ENCODE results near the gene SYP.

DNA sequence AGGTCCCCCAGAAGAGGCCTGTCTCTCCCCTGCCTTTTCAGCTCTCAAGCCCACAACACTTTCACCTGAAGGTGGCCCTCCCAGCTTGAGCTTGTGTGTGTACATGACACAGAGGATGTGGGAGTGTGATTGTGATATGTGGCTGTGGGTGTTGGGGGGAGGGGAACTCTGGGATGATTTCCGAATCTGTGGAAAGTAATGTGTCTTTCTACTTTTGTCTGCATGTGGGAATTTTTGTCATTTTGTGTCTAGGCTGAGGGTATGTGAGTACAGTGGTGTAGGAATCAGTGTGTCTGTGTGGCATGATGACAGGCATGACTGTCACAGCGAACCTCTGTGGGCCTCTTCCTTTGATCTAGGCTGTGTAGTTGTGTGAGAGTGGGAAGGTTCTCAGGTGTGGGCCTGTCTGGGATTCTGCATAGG lies 6.4 kb downstream of the SYP start:
- TF ChIP-seq, protein P1, sequence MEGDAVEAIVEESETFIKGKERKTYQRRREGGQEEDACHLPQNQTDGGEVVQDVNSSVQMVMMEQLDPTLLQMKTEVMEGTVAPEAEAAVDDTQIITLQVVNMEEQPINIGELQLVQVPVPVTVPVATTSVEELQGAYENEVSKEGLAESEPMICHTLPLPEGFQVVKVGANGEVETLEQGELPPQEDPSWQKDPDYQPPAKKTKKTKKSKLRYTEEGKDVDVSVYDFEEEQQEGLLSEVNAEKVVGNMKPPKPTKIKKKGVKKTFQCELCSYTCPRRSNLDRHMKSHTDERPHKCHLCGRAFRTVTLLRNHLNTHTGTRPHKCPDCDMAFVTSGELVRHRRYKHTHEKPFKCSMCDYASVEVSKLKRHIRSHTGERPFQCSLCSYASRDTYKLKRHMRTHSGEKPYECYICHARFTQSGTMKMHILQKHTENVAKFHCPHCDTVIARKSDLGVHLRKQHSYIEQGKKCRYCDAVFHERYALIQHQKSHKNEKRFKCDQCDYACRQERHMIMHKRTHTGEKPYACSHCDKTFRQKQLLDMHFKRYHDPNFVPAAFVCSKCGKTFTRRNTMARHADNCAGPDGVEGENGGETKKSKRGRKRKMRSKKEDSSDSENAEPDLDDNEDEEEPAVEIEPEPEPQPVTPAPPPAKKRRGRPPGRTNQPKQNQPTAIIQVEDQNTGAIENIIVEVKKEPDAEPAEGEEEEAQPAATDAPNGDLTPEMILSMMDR (IDR thresholded peaks at IDR 0.05): no peak
- TF ChIP-seq ZFX (IDR thresholded peaks at IDR 0.05; ENCODE audit: borderline replicate concordance): no peak
